Measurements from ENCODE around the gene SUSD6. TPM values are rescaled to one million over a fixed set of nuclear protein-coding genes. Genes with fewer than 3 reads are reported as not detected.

SUSD6 gene
- polyA plus RNA-seq, 1 of the 3 experiments (the other 2 are of a cell fraction): 8.5 TPM

GRCh38 chr14:69610874-69611171 is 573 bp upstream of the SUSD6 start (continued):
- TF ChIP-seq REST (IDR thresholded peaks at IDR 0.05; ENCODE audit: low read depth, low read length): no peak

- H3K27ac ChIP-seq (ENCODE audit: low read depth in 2 of 2, low read length in 1 of 2): peak overlapping the region; percentile 64 to 79; a peak in 3 of 4 replicates
- H3K9me2 ChIP-seq: no peaks in the 10 kb centered on the region
- H3F3A ChIP-seq (replicated peaks; ENCODE audit: insufficient read depth): peaks cover 11% of the 10 kb centered on the region
- no peaks in the 10 kb centered on the region for H3K9me3 ChIP-seq
- no peaks in the 10 kb centered on the region for H3K36me3 ChIP-seq (replicated peaks in 1 of 2; ENCODE audit: control insufficient read depth in 1 of 2, insufficient read depth in 2 of 2, low read length in 1 of 2)
- TF ChIP-seq POLR2AphosphoS5 (IDR thresholded peaks at IDR 0.05; ENCODE audit: low read depth, low read length) (no peak), EP300 (IDR thresholded peaks at IDR 0.05; ENCODE audit: borderline replicate concordance in 1 of 2, low read depth in 1 of 2, low read length in 1 of 2) (no peak), ZBTB33 (IDR thresholded peaks at IDR 0.05; ENCODE audit: borderline replicate concordance, low read depth) (no peak), MXI1 (IDR thresholded peaks at IDR 0.05; ENCODE audit: low read depth, low read length) (no peak), FOSL2 (IDR thresholded peaks at IDR 0.05; ENCODE audit: borderline replicate concordance, low read depth) (no peak), RFX5 (IDR thresholded peaks at IDR 0.05; ENCODE audit: low read length) (no peak)
- peak overlapping the region; percentile 67; the same call in 1 of the 2 replicates for H2AFZ ChIP-seq (ENCODE audit: low read depth)
- peak overlapping the region; percentile 81 to 82 for H3K4me3 ChIP-seq (ENCODE audit: low read depth in 2 of 2, low read length in 1 of 2)
- no peaks in the 10 kb centered on the region for H3K27me3 ChIP-seq (ENCODE audit: insufficient read depth)
- DNase-seq: peak; percentile 78
- H3K4me2 ChIP-seq: peak overlapping the region; percentile 84
- peaks cover 5 to 31% of the 10 kb centered on the region in 2 experiments; a peak in 3 of 4 replicates for H3K4me1 ChIP-seq (ENCODE audit: control insufficient read depth in 1 of 2, insufficient read depth in 2 of 2, low read depth in 1 of 2, low read length in 1 of 2)
- CTCF ChIA-PET: interaction anchor here (0.8 to 2.5 kb wide), 14 partner anchors 8 to 115 kb away, joined by 3 to 9 read pairs (median 4); no protein-coding TSS in a partner anchor
- POLR2A ChIA-PET: interaction anchor here (1.6 kb wide), 1 partner anchor 154 kb away, joined by 5 read pairs; the partner anchor contains the start of gene SRSF5
- H3K79me2 ChIP-seq (ENCODE audit: insufficient read depth): peaks cover 38% of the 10 kb centered on the region
- 8% methylated on average over 27 of the region's 47 CpGs for WGBS (ENCODE audit: low lambda C conversion rate)
- peak overlapping the region; percentile 76 for H3K9ac ChIP-seq
- H4K20me1 ChIP-seq (ENCODE audit: insufficient read depth): no peaks in the 10 kb centered on the region
Observed at GRCh38 chr14:69612014-69612782, 802 bp downstream of the SUSD6 start.
